AG09309 (cell line): ENCODE measurements around the gene ARL3.
"Not testable (repeated sequence)": the region's sequence is repeated elsewhere in the genome, so short reads cannot be mapped to it uniquely, and the experiment has no call there.

Source experiments
- DNase-seq: peaks from one replicate; pipeline ENCODE4 v3.0.0-alpha.2; 2010; ENCODE audit warnings: low read depth
- H3K4me3 ChIP-seq: 2 replicates; pipeline ENCODE4 v1.5.1; 2011; ENCODE audit warnings: mild to moderate bottlenecking, low read depth, low read length, moderate library complexity; ENCODE audit not compliant: control insufficient read depth
- CTCF ChIP-seq: IDR thresholded peaks from 2 replicates; pipeline ENCODE4 v1.5.1; 2011; ENCODE audit warnings: mild to moderate bottlenecking, low read depth, low read length, inconsistent platforms; ENCODE audit not compliant: insufficient read depth, control insufficient read depth; ENCODE audit errors: missing control alignments

ARL3 gene

GRCh38 chr10:102668326-102669107 is 45.7 kb downstream of the ARL3 start:
- no peak for DNase-seq
- H3K4me3 ChIP-seq, result no peak overlapping the region
- no peak for TF ChIP-seq CTCF

- DNase-seq, H3K4me3 ChIP-seq: not testable (repeated sequence)
Measured at GRCh38 chr10:102667411-102667810, 46.8 kb downstream of the ARL3 start.

- no peak for DNase-seq
Measured at GRCh38 chr10:102665904-102666509, 48.2 kb downstream of the ARL3 start.

GRCh38 chr10:102661658-102662028 is 52.6 kb downstream of the ARL3 start:
- no peak for TF ChIP-seq CTCF
- no peak for DNase-seq
- no peak overlapping the region for H3K4me3 ChIP-seq

More at GRCh38 chr10:102665904-102666509, 48.2 kb downstream of the ARL3 start:
- no peak overlapping the region for H3K4me3 ChIP-seq
- no peak for TF ChIP-seq CTCF

- no peak overlapping the region for H3K4me3 ChIP-seq
- no peak for TF ChIP-seq CTCF
- DNase-seq, result no peak
Measured at GRCh38 chr10:102660888-102661657, 53.1 kb downstream of the ARL3 start.

GRCh38 chr10:102658802-102659201 is 55.4 kb downstream of the ARL3 start:
- no peak for TF ChIP-seq CTCF
- no peak for DNase-seq
- H3K4me3 ChIP-seq, result no peak overlapping the region
